GM12864 (cell line): ENCODE measurements around the gene RHOBTB1.

Experiments used
- DNase-seq: peaks from one replicate; pipeline ENCODE4 v3.0.0-alpha.2; 2011; ENCODE audit warnings: low read depth
- H3K4me3 ChIP-seq: 2 replicates; pipeline ENCODE4 v1.5.1; 2011; ENCODE audit warnings: mild to moderate bottlenecking, low read depth, low read length, control low read depth
- TF ChIP-seq, protein P1 (sequence below): IDR thresholded peaks from 2 replicates; pipeline ENCODE4 v1.5.1; 2011; ENCODE audit warnings: low read depth, mild to moderate bottlenecking, moderate library complexity, low read length, control low read depth, inconsistent platforms; ENCODE audit errors: missing control alignments

The RHOBTB1 gene

GRCh38 chr10:60965696-60966095 is 21.7 kb upstream of the RHOBTB1 start:
- DNase-seq, result no peak
- TF ChIP-seq, protein P1, sequence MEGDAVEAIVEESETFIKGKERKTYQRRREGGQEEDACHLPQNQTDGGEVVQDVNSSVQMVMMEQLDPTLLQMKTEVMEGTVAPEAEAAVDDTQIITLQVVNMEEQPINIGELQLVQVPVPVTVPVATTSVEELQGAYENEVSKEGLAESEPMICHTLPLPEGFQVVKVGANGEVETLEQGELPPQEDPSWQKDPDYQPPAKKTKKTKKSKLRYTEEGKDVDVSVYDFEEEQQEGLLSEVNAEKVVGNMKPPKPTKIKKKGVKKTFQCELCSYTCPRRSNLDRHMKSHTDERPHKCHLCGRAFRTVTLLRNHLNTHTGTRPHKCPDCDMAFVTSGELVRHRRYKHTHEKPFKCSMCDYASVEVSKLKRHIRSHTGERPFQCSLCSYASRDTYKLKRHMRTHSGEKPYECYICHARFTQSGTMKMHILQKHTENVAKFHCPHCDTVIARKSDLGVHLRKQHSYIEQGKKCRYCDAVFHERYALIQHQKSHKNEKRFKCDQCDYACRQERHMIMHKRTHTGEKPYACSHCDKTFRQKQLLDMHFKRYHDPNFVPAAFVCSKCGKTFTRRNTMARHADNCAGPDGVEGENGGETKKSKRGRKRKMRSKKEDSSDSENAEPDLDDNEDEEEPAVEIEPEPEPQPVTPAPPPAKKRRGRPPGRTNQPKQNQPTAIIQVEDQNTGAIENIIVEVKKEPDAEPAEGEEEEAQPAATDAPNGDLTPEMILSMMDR, result no peak
- no peak overlapping the region for H3K4me3 ChIP-seq

- peak; percentile 13 for DNase-seq
- H3K4me3 ChIP-seq, result no peak overlapping the region
- TF ChIP-seq, protein P1, result peak; percentile 77
Measured at GRCh38 chr10:60964257-60965235, 20.6 kb upstream of the RHOBTB1 start.

DNA sequence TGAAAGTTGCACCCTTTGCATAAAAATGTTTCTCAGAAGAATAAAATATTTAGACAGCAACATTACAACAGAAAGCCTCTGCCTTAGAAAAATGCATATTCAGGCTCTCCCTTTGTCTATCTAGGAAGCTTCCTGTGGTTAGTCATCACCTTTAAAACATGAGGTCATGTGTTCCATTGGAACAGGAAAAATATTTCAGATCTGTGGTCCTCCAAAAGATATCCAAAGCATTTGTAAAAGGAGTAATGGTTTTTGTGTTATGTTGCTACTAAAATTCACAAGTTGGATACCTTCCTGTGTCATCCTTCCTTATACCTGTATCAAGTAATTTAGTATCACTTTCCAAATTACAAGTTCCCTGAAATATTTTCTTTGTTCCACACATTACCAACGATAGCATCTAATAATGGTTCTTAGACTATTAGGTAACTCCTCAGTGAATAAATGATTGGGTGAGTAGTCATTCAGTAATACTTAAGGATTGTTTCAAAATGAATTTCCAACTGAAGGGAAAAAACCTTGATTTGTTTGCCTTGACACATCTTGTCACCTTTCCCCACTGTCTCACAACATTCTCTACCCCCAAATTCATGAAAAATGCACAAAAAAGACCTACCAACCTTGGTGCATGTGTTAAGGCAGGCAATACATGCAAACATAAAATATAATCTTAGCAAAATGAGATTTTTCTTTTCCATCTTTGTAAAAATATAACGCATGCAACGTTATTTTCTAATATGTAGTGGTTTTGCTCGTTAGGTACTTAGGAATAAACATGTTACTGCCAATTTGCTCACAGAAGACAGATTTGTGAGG is 19.7 kb upstream of the RHOBTB1 start:
- no peak for DNase-seq
- no peak overlapping the region for H3K4me3 ChIP-seq
- TF ChIP-seq, protein P1, result no peak

- no peak for DNase-seq
- TF ChIP-seq, protein P1, result no peak
Measured at GRCh38 chr10:60962946-60963345, 19.0 kb upstream of the RHOBTB1 start.

GRCh38 chr10:60960913-60961312 is 16.9 kb upstream of the RHOBTB1 start:
- DNase-seq, result no peak
- H3K4me3 ChIP-seq, result no peak overlapping the region
- TF ChIP-seq, protein P1, result no peak

More at GRCh38 chr10:60962946-60963345, 19.0 kb upstream of the RHOBTB1 start:
- H3K4me3 ChIP-seq, result no peak overlapping the region

DNA sequence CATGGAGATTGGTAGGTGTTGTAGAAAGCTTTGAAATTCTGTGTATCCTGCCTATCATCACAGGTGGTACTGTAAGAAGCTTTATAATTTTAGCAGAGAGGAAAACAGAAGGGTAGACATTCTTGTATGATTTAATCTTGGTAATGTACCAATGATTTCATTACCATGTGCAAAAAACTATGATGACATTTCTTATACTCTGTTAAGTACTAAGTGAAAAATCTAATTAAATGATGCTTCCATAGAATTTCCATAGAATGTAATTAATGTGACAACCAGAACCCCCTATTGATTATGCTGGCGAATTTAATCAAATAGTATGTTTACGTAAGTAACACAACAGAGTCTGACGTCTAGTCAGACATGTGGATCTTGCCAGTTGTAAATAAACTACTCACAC is 16.0 kb upstream of the RHOBTB1 start:
- H3K4me3 ChIP-seq, result no peak overlapping the region
- DNase-seq, result no peak
- TF ChIP-seq, protein P1, result no peak
